ENCODE data around the gene CCDC194.
"Not testable (repeated sequence)": the region's sequence is repeated elsewhere in the genome, so short reads cannot be mapped to it uniquely, and the experiment has no call there.

Gene CCDC194

GRCh38 chr19:17378271-17378670 lies 15.7 kb downstream of the CCDC194 start:
- in situ Hi-C loops (cut with MboI; ENCODE audit: low sequenced_read_pairs), result no loop called here

- in situ Hi-C loops (cut with MboI; ENCODE audit: low sequenced_read_pairs), result no loop called here
Observed at GRCh38 chr19:17376935-17377600, 16.9 kb downstream of the CCDC194 start, which contains the start of gene PLVAP. Gene PLVAP (minus strand): TSS chr19:17377342. CDS start chr19:17377288, 54 bp downstream.

- in situ Hi-C loops (cut with MboI; ENCODE audit: low sequenced_read_pairs), result no loop called here
Observed at GRCh38 chr19:17370026-17370587, 23.9 kb downstream of the CCDC194 start.

- in situ Hi-C loops (cut with MboI; ENCODE audit: low sequenced_read_pairs), result no loop called here
Observed at GRCh38 chr19:17365361-17365760, 28.6 kb downstream of the CCDC194 start.

- in situ Hi-C loops (cut with MboI; ENCODE audit: low sequenced_read_pairs), result not testable (repeated sequence)
Observed at GRCh38 chr19:17363852-17364605, 30.0 kb downstream of the CCDC194 start.

GRCh38 chr19:17359905-17360800 lies 33.8 kb downstream of the CCDC194 start:
- in situ Hi-C loops (cut with MboI; ENCODE audit: low sequenced_read_pairs), result no loop called here

- in situ Hi-C loops (cut with MboI; ENCODE audit: low sequenced_read_pairs), result no loop called here
Observed at GRCh38 chr19:17358395-17358794, 35.6 kb downstream of the CCDC194 start.

GRCh38 chr19:17357724-17358123 lies 36.3 kb downstream of the CCDC194 start:
- in situ Hi-C loops (cut with MboI; ENCODE audit: low sequenced_read_pairs), result no loop called here

- in situ Hi-C loops (cut with MboI; ENCODE audit: low sequenced_read_pairs), result no loop called here
Observed at GRCh38 chr19:17357078-17357666, 36.8 kb downstream of the CCDC194 start.

- in situ Hi-C loops (cut with MboI; ENCODE audit: low sequenced_read_pairs), result no loop called here
Observed at GRCh38 chr19:17353386-17353785, 40.6 kb downstream of the CCDC194 start.

GRCh38 chr19:17352608-17353280 lies 41.3 kb downstream of the CCDC194 start:
- in situ Hi-C loops (cut with MboI; ENCODE audit: low sequenced_read_pairs), result no loop called here

- in situ Hi-C loops (cut with MboI; ENCODE audit: low sequenced_read_pairs), result no loop called here
Observed at GRCh38 chr19:17351815-17352435, 42.1 kb downstream of the CCDC194 start.

- in situ Hi-C loops (cut with MboI; ENCODE audit: low sequenced_read_pairs), result loop anchor here (5.0 kb wide), 1 partner anchor 39 kb away; no protein-coding TSS in a partner anchor
Observed at GRCh38 chr19:17348700-17349099, 45.3 kb downstream of the CCDC194 start.

- in situ Hi-C loops (cut with MboI; ENCODE audit: low sequenced_read_pairs), result loop anchor here (5.0 kb wide), 1 partner anchor 39 kb away; no protein-coding TSS in a partner anchor
Observed at GRCh38 chr19:17347877-17348276, 46.1 kb downstream of the CCDC194 start.

- in situ Hi-C loops (cut with MboI; ENCODE audit: low sequenced_read_pairs), result loop anchor here (5.0 kb wide), 1 partner anchor 40 kb away; no protein-coding TSS in a partner anchor
Observed at GRCh38 chr19:17347361-17347760, 46.6 kb downstream of the CCDC194 start.

- in situ Hi-C loops (cut with MboI; ENCODE audit: low sequenced_read_pairs), result loop anchor here (5.0 kb wide), 1 partner anchor 41 kb away; no protein-coding TSS in a partner anchor
Observed at GRCh38 chr19:17346109-17346671, 47.8 kb downstream of the CCDC194 start.

GRCh38 chr19:17341845-17342244 lies 52.2 kb downstream of the CCDC194 start:
- in situ Hi-C loops (cut with MboI; ENCODE audit: low sequenced_read_pairs), result no loop called here

- in situ Hi-C loops (cut with MboI; ENCODE audit: low sequenced_read_pairs), result no loop called here
Observed at GRCh38 chr19:17341386-17341785, 52.6 kb downstream of the CCDC194 start.

- in situ Hi-C loops (cut with MboI; ENCODE audit: low sequenced_read_pairs), result no loop called here
Observed at GRCh38 chr19:17340871-17341357, 53.1 kb downstream of the CCDC194 start.

Measured in HL-60/S4 (cell line).